ENCODE data around the gene ACTR1A.

GRCh38 chr10:102485093-102485784, 17.3 kb downstream of the ACTR1A start:
- TF ChIP-seq, protein P1, sequence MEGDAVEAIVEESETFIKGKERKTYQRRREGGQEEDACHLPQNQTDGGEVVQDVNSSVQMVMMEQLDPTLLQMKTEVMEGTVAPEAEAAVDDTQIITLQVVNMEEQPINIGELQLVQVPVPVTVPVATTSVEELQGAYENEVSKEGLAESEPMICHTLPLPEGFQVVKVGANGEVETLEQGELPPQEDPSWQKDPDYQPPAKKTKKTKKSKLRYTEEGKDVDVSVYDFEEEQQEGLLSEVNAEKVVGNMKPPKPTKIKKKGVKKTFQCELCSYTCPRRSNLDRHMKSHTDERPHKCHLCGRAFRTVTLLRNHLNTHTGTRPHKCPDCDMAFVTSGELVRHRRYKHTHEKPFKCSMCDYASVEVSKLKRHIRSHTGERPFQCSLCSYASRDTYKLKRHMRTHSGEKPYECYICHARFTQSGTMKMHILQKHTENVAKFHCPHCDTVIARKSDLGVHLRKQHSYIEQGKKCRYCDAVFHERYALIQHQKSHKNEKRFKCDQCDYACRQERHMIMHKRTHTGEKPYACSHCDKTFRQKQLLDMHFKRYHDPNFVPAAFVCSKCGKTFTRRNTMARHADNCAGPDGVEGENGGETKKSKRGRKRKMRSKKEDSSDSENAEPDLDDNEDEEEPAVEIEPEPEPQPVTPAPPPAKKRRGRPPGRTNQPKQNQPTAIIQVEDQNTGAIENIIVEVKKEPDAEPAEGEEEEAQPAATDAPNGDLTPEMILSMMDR (conservative IDR thresholded peaks at IDR 0.05; ENCODE audit: low read length) = no peak
- no peak for TF ChIP-seq EZH2phosphoT487 (IDR thresholded peaks at IDR 0.05; ENCODE audit: borderline replicate concordance, low read depth, low read length)
